HEK293 (cell line): Measurements from ENCODE around the gene KCNK3.

ENCODE experiments used
- CTCF ChIA-PET: fragments of 350-600 bp; formaldehyde crosslinking; extraction: SDS; loops from one replicate; lab custom pipeline; 2021; ENCODE audit warnings: antibody characterized with exemption; lab: Yijun Ruan, JAX
- POLR2A ChIA-PET: fragments of 300-600 bp; formaldehyde crosslinking; extraction: SDS; loops from one replicate; lab custom pipeline; 2020; ENCODE audit warnings: antibody characterized with exemption, inconsistent platforms; lab: Yijun Ruan, JAX
- H3K27ac ChIP-seq: fragments of 200-500 bp; sonication (Bioruptor generic); 2 replicates; pipeline ENCODE4 v1.5.1; 2014; ENCODE audit warnings: low read depth, low read length, control low read depth, inconsistent platforms; ENCODE audit errors: extremely low read depth
- H3K36me3 ChIP-seq, 2 experiments: fragments of 200-500 bp in 1 of 2; sonication (Bioruptor generic) in 1 of 2; 1 replicate in 1 of 2; 2 replicates in 1 of 2; pipeline ENCODE4 v1.5.1; 2014 to 2017; ENCODE audit warnings: inconsistent platforms in 2 of 2, low read length in 2 of 2; ENCODE audit not compliant: control insufficient read depth in 2 of 2, insufficient read depth in 1 of 2
- H3K4me1 ChIP-seq: fragments of 200-500 bp; sonication (Bioruptor generic); 2 replicates; pipeline ENCODE4 v1.5.1; 2014; ENCODE audit warnings: mild to moderate bottlenecking, low read length, inconsistent platforms; ENCODE audit not compliant: control insufficient read depth, insufficient read depth
- H3K4me3 ChIP-seq: 2 replicates; pipeline ENCODE4 v1.5.1; 2011; ENCODE audit warnings: low read depth, mild to moderate bottlenecking, control low read depth, low read length, moderate library complexity
- H3K9me3 ChIP-seq: fragments of 200-500 bp; sonication (Bioruptor generic); 2 replicates; pipeline ENCODE4 v1.5.1; 2014; ENCODE audit warnings: low read depth, low read length, inconsistent platforms; ENCODE audit not compliant: control insufficient read depth, insufficient read depth
- BCL11B ChIP-seq: fragments of 450-650 bp; formaldehyde crosslinking; IDR thresholded peaks from 2 replicates; pipeline ENCODE4 v1.5.1; 2016; ENCODE audit warnings: low read depth, missing biosample characterization, missing genetic modification characterization
- PBX3 ChIP-seq: sonication (generic); formaldehyde crosslinking; IDR thresholded peaks from 2 replicates; pipeline ENCODE4 v1.8.1; 2022; ENCODE audit warnings: mild to moderate bottlenecking, moderate library complexity, missing genetic modification reagents
- PRDM1 ChIP-seq: fragments of 450-650 bp; formaldehyde crosslinking; IDR thresholded peaks from 2 replicates; pipeline ENCODE4; 2016; ENCODE audit warnings: missing biosample characterization, missing genetic modification characterization
- PRDM4 ChIP-seq: fragments of 450-650 bp; formaldehyde crosslinking; IDR thresholded peaks from 2 replicates; pipeline ENCODE4 v1.5.1; 2017; ENCODE audit warnings: missing biosample characterization, missing genetic modification characterization
- TCF7L2 ChIP-seq: IDR thresholded peaks from 2 replicates; pipeline ENCODE4 v1.6.1; 2011; ENCODE audit warnings: low read depth, mild to moderate bottlenecking, inconsistent platforms, low read length, moderate library complexity, borderline replicate concordance
- ZBTB17 ChIP-seq: fragments of 450-650 bp; formaldehyde crosslinking; IDR thresholded peaks from 2 replicates; pipeline ENCODE4 v1.5.1; 2016; ENCODE audit warnings: missing biosample characterization, missing genetic modification characterization
- ZBTB20 ChIP-seq: fragments of 450-650 bp; formaldehyde crosslinking; IDR thresholded peaks from 2 replicates; pipeline ENCODE4 v1.5.1; 2016; ENCODE audit warnings: missing biosample characterization, missing genetic modification characterization
- ZBTB49 ChIP-seq: fragments of 450-650 bp; formaldehyde crosslinking; IDR thresholded peaks from 2 replicates; pipeline ENCODE4 v1.5.1; 2016; ENCODE audit warnings: missing biosample characterization, missing genetic modification characterization, low read depth
- ZFP41 ChIP-seq: fragments of 450-650 bp; formaldehyde crosslinking; IDR thresholded peaks from 2 replicates; pipeline ENCODE4 v1.5.1; 2016; ENCODE audit warnings: missing biosample characterization, missing genetic modification characterization, borderline replicate concordance
- ZNF26 ChIP-seq: fragments of 450-650 bp; formaldehyde crosslinking; IDR thresholded peaks from 2 replicates; pipeline ENCODE4 v1.5.1; 2016; ENCODE audit warnings: missing biosample characterization, missing genetic modification characterization
- ZNF404 ChIP-seq: fragments of 450-650 bp; formaldehyde crosslinking; IDR thresholded peaks from 2 replicates; pipeline ENCODE4 v1.5.1; 2017; ENCODE audit warnings: missing biosample characterization, missing genetic modification characterization
- ZNF416 ChIP-seq: fragments of 450-650 bp; formaldehyde crosslinking; IDR thresholded peaks from 2 replicates; pipeline ENCODE4 v1.5.1; 2016; ENCODE audit warnings: missing biosample characterization, missing genetic modification characterization
- ZNF561 ChIP-seq: fragments of 450-650 bp; IDR thresholded peaks from 2 replicates; pipeline ENCODE4 v1.5.1; 2018; ENCODE audit warnings: missing biosample characterization, missing genetic modification characterization, borderline replicate concordance
- ZNF585B ChIP-seq: fragments of 450-650 bp; formaldehyde crosslinking; IDR thresholded peaks from 2 replicates; pipeline ENCODE4 v1.5.1; 2016; ENCODE audit warnings: missing biosample characterization, missing genetic modification characterization
- ZNF621 ChIP-seq: fragments of 450-650 bp; formaldehyde crosslinking; IDR thresholded peaks from 2 replicates; pipeline ENCODE4 v1.5.1; 2017; ENCODE audit warnings: missing biosample characterization, missing genetic modification characterization
- ZNF645 ChIP-seq: fragments of 450-650 bp; formaldehyde crosslinking; IDR thresholded peaks from 2 replicates; pipeline ENCODE4; 2016; ENCODE audit warnings: missing biosample characterization, missing genetic modification characterization
- ZNF660 ChIP-seq: fragments of 450-650 bp; IDR thresholded peaks from 2 replicates; pipeline ENCODE4 v1.5.1; 2018; ENCODE audit warnings: missing biosample characterization, mild to moderate bottlenecking, missing genetic modification characterization
- ZNF747 ChIP-seq: fragments of 450-650 bp; formaldehyde crosslinking; IDR thresholded peaks from 2 replicates; pipeline ENCODE4 v1.5.1; 2016; ENCODE audit warnings: missing biosample characterization, missing genetic modification characterization
- ZNF777 ChIP-seq: fragments of 450-650 bp; formaldehyde crosslinking; IDR thresholded peaks from 2 replicates; pipeline ENCODE4 v1.5.1; 2017; ENCODE audit warnings: missing biosample characterization, missing genetic modification characterization, borderline replicate concordance
- TF ChIP-seq, protein P1 (sequence below): fragments of 450-650 bp; formaldehyde crosslinking; IDR thresholded peaks from 2 replicates; pipeline ENCODE4 v1.5.1; 2016; ENCODE audit warnings: missing biosample characterization, missing genetic modification characterization

The KCNK3 gene

GRCh38 chr2:26701596-26701995, 9.1 kb downstream of the KCNK3 start:
- H3K36me3 ChIP-seq = no peaks in the 10 kb centered on the region
- ChIA-PET CTCF (no interaction called here), POLR2A (no interaction called here)
- H3K4me1 ChIP-seq = no peaks in the 10 kb centered on the region
- H3K9me3 ChIP-seq = no peaks in the 10 kb centered on the region
- TF ChIP-seq ZBTB20 (no peak), ZNF621 (no peak)
- H3K27ac ChIP-seq = no peak overlapping the region
- H3K4me3 ChIP-seq = no peak overlapping the region

DNA sequence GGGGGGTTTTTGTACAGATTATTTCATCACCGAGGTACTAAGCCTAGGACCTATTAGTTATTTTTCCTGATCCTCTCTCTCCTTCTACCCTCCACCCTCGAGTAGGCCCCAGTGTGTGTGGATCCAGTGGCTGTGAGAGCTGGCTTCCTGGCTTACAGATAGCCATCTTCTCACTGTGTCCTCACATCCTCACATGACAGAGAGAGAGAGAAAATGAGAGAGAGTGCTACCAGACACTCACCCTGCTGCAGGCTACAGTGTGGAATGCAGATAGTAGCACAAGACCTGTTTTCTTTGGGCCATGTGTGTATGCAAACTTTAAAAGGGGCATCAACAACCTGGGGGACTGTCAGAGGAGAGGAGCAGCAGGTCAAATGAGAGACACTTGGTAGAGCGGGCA, 9.5 kb downstream of the KCNK3 start:
- no peak overlapping the region for H3K4me3 ChIP-seq
- TF ChIP-seq ZNF416 (no peak), PBX3 (CRISPR knock-in tag) (no peak), PRDM4 (tag by site-specific recombination) (no peak), ZNF561 (tag by site-specific recombination) (no peak), ZBTB17 (tag by site-specific recombination) (peak; percentile 52; the same call in 1 of the 2 replicates), ZNF747 (tag by site-specific recombination) (no peak), BCL11B (tag by site-specific recombination) (no peak)
- TF ChIP-seq, protein P1, sequence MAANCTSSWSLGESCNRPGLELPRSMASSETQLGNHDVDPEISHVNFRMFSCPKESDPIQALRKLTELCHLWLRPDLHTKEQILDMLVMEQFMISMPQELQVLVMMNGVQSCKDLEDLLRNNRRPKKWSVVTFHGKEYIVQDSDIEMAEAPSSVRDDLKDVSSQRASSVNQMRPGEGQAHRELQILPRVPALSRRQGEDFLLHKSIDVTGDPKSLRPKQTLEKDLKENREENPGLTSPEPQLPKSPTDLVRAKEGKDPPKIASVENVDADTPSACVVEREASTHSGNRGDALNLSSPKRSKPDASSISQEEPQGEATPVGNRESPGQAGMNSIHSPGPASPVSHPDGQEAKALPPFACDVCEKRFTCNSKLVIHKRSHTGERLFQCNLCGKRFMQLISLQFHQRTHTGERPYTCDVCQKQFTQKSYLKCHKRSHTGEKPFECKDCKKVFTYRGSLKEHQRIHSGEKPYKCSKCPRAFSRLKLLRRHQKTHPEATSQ (tag by site-specific recombination) = no peak
- CTCF ChIA-PET = no interaction called here
- POLR2A ChIA-PET = no interaction called here
- no peaks in the 10 kb centered on the region for H3K9me3 ChIP-seq
- H3K4me1 ChIP-seq = no peaks in the 10 kb centered on the region
- H3K36me3 ChIP-seq = no peaks in the 10 kb centered on the region
- H3K27ac ChIP-seq = no peak overlapping the region

DNA sequence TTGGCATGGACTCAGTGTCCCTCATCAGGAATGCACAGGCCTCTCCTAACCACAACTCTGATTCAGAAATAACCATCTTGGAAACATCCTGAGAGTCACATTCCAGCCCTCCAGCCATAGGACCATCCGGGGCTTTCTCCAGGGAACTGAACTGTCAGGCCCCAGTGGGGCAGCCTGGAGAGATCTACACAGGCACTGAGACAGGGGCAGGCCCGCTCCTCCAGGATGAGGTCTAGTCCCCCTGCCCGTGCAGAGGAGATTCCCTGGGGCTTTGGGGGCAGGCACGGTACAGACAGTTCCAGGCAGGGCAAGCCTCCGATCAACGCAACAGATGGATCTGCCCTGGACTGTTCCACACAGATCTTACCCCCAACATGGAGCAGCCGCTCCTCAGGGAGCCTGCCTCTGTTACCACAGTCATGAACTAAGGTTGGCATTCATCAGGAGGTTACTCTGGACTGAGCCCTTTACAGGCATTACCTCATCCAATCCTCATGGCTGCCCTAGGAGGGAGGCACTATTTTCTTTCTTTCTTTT, 12.0 kb downstream of the KCNK3 start:
- CTCF ChIA-PET = interaction anchor here (0.6 kb wide), 1 partner anchor 31 kb away, joined by 3 read pairs; no protein-coding TSS in a partner anchor
- H3K4me1 ChIP-seq = no peaks in the 10 kb centered on the region
- TF ChIP-seq ZNF645 (tag by site-specific recombination) (no peak), TCF7L2 (no peak), ZNF585B (no peak), ZNF26 (tag by site-specific recombination) (no peak), PRDM1 (no peak), ZFP41 (tag by site-specific recombination) (no peak), ZNF660 (no peak), ZBTB49 (tag by site-specific recombination) (no peak), ZNF777 (tag by site-specific recombination) (no peak), ZNF404 (tag by site-specific recombination) (no peak)

More for the DNA sequence above, 12.0 kb downstream of the KCNK3 start:
- H3K27ac ChIP-seq = no peak overlapping the region
- no peaks in the 10 kb centered on the region for H3K9me3 ChIP-seq
- POLR2A ChIA-PET = no interaction called here
- H3K4me3 ChIP-seq = no peak overlapping the region
- H3K36me3 ChIP-seq = no peaks in the 10 kb centered on the region
